Tibial nerve (tissue), 3 donors: Measurements from ENCODE around the gene PSORS1C1.

ENCODE experiments used
- EP300 ChIP-seq, 2 donors: sonication (generic); formaldehyde crosslinking; IDR thresholded peaks; one replicate each; pipeline ENCODE4 v1.6.1; 2017; ENCODE audit warnings: antibody characterized with exemption in 2 of 2, mild to moderate bottlenecking in 1 of 2
- POLR2A ChIP-seq, 2 donors: fragments of 450-650 bp; IDR thresholded peaks; one replicate each; pipeline ENCODE4 v1.6.1; 2017; ENCODE audit warnings: antibody characterized with exemption in 2 of 2, mild to moderate bottlenecking in 2 of 2, moderate library complexity in 2 of 2

DNA sequence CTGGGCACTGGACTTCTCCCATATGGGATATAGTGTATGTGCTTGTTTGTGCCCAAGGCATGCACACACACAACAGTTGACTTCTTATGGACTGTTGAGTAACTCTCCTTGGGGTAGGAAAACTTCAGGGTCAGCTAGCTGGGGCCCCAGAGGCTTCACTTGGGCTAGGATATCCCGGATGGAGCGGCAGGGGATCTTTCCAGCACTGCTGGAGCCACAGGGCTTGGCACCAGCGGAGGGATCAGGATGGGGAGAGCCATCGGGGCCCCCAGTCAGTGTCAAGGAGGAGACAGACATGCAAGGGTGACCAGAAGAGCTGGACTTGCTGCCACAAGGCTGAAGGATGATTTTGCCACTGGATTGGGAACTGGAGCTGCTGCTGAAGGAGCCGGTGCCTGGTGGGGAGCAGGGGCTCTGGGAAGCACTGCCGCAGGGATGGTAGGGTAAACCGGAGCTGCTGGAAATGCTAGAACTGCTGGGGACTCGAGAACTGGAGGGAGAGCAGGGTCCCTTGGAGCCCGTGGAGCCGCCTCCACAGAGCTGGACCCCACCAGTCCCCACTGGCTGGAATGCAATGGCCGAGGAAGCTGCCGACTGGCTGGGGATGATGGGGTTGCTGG lies 1.5 kb downstream of the PSORS1C1 start:
- no peak for TF ChIP-seq EP300 (IDR thresholded peaks at IDR 0.05)
- no peak for TF ChIP-seq POLR2A (IDR thresholded peaks at IDR 0.05)
